ENCODE measurements around the gene TMEM132D.

- TF ChIP-seq CTCF (IDR thresholded peaks at IDR 0.05) (no peak), POLR2A (IDR thresholded peaks at IDR 0.05) (no peak), POLR2AphosphoS5 (IDR thresholded peaks at IDR 0.05; ENCODE audit: insufficient read depth in 1 of 2, low read depth in 1 of 2) (no peak)
Measured at GRCh38 chr12:129788506-129789084, 115.2 kb downstream of the TMEM132D start.

Data from vagina (tissue), 2 donors.